HFF-Myc (cell line): ENCODE data around the gene TMEM198.

Experiments used
- DNase-seq: peaks from one replicate; pipeline ENCODE4 v3.0.0-alpha.2; 2011; ENCODE audit warnings: low read depth; ENCODE audit errors: extremely low read depth
- H3K4me3 ChIP-seq: replicated peaks from 2 replicates; pipeline ENCODE4 v1.5.1; 2011; ENCODE audit warnings: low read depth, mild to moderate bottlenecking, control low read depth, low read length
- TF ChIP-seq, protein P1 (sequence below): IDR thresholded peaks from 2 replicates; pipeline ENCODE4 v1.5.1; 2012; ENCODE audit warnings: mild to moderate bottlenecking, low read depth, low read length, control low read depth; ENCODE audit errors: missing control alignments

Gene TMEM198

GRCh38 chr2:219557791-219558785, 14.3 kb downstream of the TMEM198 start:
- TF ChIP-seq, protein P1, sequence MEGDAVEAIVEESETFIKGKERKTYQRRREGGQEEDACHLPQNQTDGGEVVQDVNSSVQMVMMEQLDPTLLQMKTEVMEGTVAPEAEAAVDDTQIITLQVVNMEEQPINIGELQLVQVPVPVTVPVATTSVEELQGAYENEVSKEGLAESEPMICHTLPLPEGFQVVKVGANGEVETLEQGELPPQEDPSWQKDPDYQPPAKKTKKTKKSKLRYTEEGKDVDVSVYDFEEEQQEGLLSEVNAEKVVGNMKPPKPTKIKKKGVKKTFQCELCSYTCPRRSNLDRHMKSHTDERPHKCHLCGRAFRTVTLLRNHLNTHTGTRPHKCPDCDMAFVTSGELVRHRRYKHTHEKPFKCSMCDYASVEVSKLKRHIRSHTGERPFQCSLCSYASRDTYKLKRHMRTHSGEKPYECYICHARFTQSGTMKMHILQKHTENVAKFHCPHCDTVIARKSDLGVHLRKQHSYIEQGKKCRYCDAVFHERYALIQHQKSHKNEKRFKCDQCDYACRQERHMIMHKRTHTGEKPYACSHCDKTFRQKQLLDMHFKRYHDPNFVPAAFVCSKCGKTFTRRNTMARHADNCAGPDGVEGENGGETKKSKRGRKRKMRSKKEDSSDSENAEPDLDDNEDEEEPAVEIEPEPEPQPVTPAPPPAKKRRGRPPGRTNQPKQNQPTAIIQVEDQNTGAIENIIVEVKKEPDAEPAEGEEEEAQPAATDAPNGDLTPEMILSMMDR: no peak
- no peak for DNase-seq
- H3K4me3 ChIP-seq: no peak overlapping the region

- no peak overlapping the region for H3K4me3 ChIP-seq
- TF ChIP-seq, protein P1: no peak
- no peak for DNase-seq
These were observed 15.5 kb downstream of the TMEM198 start for GRCh38 chr2:219559156-219559915.

DNA sequence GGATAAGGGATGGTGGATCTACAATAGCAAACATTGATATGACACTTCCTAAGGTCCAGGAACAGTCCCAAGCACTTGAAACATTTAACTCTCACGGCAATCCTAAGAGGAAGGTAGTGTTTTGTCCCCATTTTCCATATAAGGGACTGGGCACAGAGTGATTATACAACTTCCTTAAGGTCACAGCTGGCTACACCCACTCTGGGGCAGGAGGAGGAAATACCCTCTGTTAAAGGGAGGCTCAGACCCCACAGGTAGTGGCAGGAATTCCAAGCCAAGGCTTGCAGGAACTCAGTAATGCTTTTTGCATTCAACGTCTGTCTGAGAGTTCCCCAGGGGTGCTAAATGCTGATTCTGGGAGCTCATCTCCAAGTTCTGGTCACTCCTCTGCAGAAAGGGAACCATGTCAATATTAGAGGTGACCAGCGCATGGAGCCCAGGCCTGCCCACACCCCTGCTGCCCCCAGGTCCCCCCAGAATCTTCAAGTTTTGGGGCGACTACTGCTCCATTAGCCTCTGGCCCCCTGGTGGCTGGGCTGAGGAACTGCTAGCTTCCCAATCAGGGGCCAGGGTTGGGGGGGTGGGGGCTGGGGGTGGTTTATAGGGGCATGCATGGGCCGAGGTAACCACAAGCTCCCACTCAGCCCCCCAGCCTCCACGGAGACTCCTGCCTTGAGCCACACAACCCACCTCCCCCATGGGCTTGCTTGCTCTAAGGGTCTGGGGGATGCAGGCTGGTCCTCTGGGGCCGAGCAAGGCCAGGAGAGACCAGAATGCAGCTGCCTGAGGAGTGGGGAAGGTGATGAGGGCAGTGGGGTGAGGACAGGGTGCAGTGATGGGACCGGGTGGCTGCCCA, 16.4 kb downstream of the TMEM198 start:
- TF ChIP-seq, protein P1: peak; percentile 62
- no peak overlapping the region for H3K4me3 ChIP-seq
- DNase-seq: no peak

DNA sequence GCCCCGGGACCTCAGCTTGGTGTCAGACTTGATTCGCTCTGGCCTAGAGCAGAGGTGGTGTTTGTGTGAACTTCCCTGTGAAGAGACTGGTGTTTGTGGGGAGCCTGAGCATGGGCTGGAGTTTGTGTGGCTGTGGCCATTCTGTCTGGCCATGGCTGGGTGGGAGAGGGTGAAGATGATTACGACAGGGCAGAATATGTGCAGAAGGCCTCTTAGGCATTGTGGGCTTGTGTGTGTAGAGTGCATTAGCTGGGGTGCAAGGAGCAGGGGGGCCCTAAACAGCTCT, 17.0 kb downstream of the TMEM198 start:
- no peak for DNase-seq
- TF ChIP-seq, protein P1: no peak
- H3K4me3 ChIP-seq: no peak overlapping the region

GRCh38 chr2:219561179-219562048, 17.6 kb downstream of the TMEM198 start:
- TF ChIP-seq, protein P1: no peak
- DNase-seq: no peak
- no peak overlapping the region for H3K4me3 ChIP-seq
